ENCODE results near the gene GPRC5C. TPM values are rescaled to one million over a fixed set of nuclear protein-coding genes. Genes with fewer than 3 reads are reported as not detected.

GPRC5C gene
- total and polyA plus RNA-seq, 2 donors (not counting 3 experiments of a cell fraction or from before 2014, with no cell fraction given): not detected

DNA sequence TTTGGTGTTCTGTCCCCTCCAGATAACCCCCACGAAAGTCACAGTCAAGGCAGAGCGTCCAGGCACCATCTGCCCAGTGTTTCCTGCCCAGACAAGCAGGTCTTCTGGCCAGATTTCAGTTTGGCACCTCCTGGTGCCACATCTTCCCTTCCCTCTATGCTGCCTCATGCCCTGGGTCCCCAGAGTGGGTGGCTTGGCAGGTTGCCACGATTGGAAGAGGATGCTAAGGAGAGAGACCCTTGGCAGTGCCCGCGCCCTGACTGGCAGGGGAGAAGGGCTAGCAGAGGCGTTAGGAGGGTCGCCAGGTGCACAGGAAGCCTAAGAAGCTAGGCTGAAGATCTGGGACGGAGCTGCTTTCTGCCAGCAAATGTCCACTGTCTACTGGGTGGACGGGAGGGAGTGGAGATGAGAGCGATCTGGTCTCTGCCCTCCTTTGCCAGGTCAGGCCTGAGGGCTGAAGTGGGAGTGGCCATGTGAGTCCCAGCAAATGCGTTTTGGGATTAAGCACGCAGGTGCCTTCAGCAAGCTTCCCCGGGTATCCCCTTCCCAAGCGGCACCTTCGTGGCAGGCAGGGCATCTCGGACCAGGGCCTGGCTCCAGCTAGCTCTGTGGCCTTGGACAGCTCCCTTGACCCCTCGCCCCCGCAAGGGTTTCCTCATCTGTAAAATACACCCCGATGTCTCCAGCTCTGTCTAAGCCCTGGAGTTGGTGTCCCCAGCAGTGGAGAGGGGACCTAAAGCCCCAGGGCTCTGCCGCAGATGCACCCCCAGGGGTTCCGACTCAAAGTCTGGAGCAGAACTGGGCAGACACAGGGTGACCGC, 21.2 kb downstream of the GPRC5C start:
- no peaks in the 10 kb centered on the region for H3K27me3 ChIP-seq (ENCODE audit: control insufficient read depth in 2 of 2, insufficient read depth in 2 of 2, low read length in 2 of 2)
- TF ChIP-seq, protein P1, sequence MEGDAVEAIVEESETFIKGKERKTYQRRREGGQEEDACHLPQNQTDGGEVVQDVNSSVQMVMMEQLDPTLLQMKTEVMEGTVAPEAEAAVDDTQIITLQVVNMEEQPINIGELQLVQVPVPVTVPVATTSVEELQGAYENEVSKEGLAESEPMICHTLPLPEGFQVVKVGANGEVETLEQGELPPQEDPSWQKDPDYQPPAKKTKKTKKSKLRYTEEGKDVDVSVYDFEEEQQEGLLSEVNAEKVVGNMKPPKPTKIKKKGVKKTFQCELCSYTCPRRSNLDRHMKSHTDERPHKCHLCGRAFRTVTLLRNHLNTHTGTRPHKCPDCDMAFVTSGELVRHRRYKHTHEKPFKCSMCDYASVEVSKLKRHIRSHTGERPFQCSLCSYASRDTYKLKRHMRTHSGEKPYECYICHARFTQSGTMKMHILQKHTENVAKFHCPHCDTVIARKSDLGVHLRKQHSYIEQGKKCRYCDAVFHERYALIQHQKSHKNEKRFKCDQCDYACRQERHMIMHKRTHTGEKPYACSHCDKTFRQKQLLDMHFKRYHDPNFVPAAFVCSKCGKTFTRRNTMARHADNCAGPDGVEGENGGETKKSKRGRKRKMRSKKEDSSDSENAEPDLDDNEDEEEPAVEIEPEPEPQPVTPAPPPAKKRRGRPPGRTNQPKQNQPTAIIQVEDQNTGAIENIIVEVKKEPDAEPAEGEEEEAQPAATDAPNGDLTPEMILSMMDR (IDR thresholded peaks at IDR 0.05; ENCODE audit: extremely low read depth in 1 of 2, insufficient read depth in 1 of 2, low read depth in 1 of 2, low read length in 2 of 2): no peak
- no peak for TF ChIP-seq MYC (IDR thresholded peaks at IDR 0.05; ENCODE audit: low read depth, low read length)
- TF ChIP-seq JUN (IDR thresholded peaks at IDR 0.05; ENCODE audit: borderline replicate concordance, insufficient read depth, insufficient read length, low read depth): no peak
- TF ChIP-seq EZH2 (IDR thresholded peaks at IDR 0.05; ENCODE audit: borderline replicate concordance, low read depth, low read length, severe bottlenecking): no peak
- no peak for TF ChIP-seq GATA2 (IDR thresholded peaks at IDR 0.05; ENCODE audit: insufficient read depth, insufficient read length, low read depth, low read length)
- TF ChIP-seq FOS (IDR thresholded peaks at IDR 0.05; ENCODE audit: borderline replicate concordance, insufficient read depth, low read length): no peak
- TF ChIP-seq, protein P2, sequence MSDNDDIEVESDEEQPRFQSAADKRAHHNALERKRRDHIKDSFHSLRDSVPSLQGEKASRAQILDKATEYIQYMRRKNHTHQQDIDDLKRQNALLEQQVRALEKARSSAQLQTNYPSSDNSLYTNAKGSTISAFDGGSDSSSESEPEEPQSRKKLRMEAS (IDR thresholded peaks at IDR 0.05; ENCODE audit: insufficient read depth, insufficient read length): no peak
- no peak for TF ChIP-seq POLR2AphosphoS5 (IDR thresholded peaks at IDR 0.05; ENCODE audit: insufficient read depth, low read depth, low read length)
- TF ChIP-seq POLR2A (IDR thresholded peaks at IDR 0.05; ENCODE audit: low read depth, low read length): no peak
- H3K79me2 ChIP-seq (ENCODE audit: control insufficient read depth, insufficient read depth, low read length): no peaks in the 10 kb centered on the region
- no peak overlapping the region for H3K4me3 ChIP-seq (replicated peaks in 1 of 3; ENCODE audit: insufficient read depth in 1 of 3, low read depth in 1 of 3, low read length in 3 of 3)
- no peaks in the 10 kb centered on the region for H3K9me3 ChIP-seq (replicated peaks; ENCODE audit: control insufficient read depth, insufficient read depth, low read length)
- peaks cover 3% of the 10 kb centered on the region for H3K4me1 ChIP-seq (ENCODE audit: control insufficient read depth, extremely low read depth, insufficient read depth, low read length)
- FAIRE-seq (no peak), DNase-seq (ENCODE audit: low read depth, low spot score) (no peak)
- H3K9me1 ChIP-seq (replicated peaks; ENCODE audit: control insufficient read depth, extremely low read depth, insufficient read depth, low read length): no peaks in the 10 kb centered on the region
- BruUV-seq (replicated peaks): no TSS peak
- dilution Hi-C loops (cut with MboI; ENCODE audit: extremely low pct_ligation_motif_present, low sequenced_read_pairs) (no loop called here), intact Hi-C loops (cut with micrococcal nuclease) (no loop called here)
- POLR2A ChIA-PET: no interaction called here
- no peaks in the 10 kb centered on the region for H3K36me3 ChIP-seq (ENCODE audit: control insufficient read depth in 2 of 2, extremely low read depth in 1 of 2, insufficient read depth in 2 of 2, low read length in 2 of 2)
- H3K27ac ChIP-seq (ENCODE audit: insufficient read depth, low read depth, low read length): no peak overlapping the region
- CTCF ChIA-PET: interaction anchor here (1.2 to 9.2 kb wide), 4 partner anchors 73 to 147 kb away, joined by 5 to 221 read pairs (median 27); partner anchors contain the start of gene GPR142
- H4K20me1 ChIP-seq (replicated peaks; ENCODE audit: control insufficient read depth, extremely low read depth, insufficient read depth, low read length): no peaks in the 10 kb centered on the region
- H3K4me2 ChIP-seq (ENCODE audit: insufficient read depth, low read length): no peak overlapping the region
- H2AFZ ChIP-seq (ENCODE audit: low read depth, low read length): no peak overlapping the region
- H3K9ac ChIP-seq (replicated peaks; ENCODE audit: extremely low read depth, insufficient read depth, low read length): no peak overlapping the region
